ENCODE results near the gene DHDH.

The DHDH gene

DNA sequence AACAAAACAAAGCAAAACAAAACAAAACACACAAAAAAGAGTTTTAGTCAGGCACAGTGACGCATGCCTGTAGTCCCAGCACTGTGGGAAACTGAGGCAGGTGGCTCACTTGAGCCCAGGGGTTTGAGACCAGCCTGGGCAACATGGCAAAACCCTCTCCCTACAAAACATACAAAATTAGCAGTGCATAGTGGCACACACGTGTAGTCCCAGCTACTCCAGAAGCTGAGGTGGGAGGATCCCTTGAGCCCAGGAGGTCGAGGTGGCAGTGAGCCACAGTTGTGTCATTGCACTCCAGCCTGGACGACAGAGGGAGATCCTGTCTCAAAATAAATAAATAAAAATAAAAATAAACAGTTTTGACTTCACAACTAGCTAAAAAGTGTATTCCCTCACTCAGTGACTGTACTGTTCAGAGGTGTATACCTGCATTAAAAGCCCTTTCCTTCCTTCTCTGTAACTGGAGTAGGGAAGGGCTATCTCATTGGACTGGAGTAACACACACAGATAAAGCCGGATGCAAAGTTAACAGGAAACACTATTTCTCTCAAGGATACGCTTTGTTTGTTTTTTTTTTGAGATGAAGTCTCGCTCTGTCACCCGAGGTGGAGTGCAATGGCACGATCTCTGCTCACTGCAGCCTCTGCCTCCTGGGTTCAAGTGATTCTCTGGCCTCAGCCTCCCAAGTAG lies 17.5 kb downstream of the DHDH start:
- no peak for ATAC-seq

DNA sequence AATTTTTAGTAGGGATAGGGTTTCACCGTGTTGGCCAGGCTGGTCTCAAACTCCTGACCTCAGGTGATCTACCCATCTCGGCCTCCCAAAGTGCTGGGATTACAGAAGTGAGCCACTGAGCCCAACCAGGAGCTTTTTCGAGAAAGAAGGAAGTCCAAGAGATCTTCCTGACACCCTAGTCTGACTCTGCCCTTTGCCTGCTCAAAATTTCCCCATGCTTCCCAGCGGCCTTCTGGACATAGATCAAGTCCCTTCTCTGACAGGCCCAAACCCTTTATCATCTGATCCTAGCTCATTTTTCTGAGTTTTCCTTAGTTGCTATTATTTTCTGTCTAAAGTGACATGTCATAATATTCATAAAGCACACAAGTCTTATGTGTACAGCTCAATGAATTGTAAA lies 19.6 kb downstream of the DHDH start:
- ATAC-seq: no peak

DNA sequence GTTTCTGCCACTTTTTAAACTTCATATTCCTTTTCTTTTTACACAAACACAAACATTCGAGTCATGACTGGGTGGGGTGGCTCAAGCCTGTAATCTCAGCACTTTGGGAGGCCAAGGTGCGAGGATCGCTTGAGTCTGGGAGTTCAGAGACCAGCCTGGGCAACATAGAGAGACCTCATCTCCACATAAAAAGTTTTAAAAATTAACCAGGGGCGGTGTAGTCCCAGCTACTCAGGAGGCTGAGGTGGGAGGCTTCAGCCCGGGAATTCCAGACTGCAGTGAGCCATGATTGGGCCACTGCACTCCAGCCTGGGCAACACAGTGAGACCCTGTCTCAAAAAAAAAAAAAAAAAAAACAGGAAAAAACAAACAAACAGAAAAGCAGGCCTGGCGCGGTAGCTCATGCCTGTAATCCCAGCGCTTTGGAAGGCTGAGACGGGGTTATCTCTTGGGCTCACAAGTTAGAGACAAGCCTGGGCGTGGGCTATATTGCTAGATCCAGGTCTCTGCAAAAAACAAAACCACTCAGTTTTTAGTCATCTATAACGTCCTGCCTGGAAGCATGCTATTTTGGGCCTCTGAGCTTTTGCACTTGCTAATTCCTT lies 20.6 kb downstream of the DHDH start:
- ATAC-seq: no peak

DNA sequence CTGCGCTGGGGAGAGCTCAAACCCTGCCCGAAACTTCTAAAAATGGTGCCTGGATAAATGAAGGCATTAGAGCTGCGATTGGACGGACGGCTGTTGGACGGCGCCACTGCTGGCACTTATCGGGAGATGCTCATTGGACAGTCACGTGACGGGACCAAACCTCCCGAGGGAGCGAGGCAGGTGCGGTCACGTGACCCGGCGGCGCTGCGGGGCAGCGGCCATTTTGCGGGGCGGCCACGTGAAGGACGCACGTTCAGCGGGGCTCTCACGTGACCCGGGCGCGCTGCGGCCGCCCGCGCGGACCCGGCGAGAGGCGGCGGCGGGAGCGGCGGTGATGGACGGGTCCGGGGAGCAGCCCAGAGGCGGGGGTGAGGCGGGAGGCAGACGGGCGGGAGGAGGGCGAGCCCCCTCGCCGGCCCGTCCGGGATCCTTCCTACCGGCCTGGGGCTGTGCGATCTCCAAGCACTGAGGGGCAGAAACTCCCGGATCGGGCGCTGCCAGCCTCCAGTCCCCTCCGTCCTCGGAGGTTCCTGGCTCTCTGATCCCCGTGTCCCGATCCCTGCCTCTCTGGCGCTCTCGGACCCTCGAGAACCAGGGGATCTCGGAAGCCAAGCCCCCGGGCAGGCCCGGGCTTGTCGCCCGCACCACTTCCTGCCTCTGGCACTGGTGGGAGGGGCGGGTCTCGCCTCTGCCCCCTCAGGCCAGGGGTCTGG lies 21.3 kb downstream of the DHDH start, which contains the start of gene BAX:
Gene BAX, plus strand, starts transcription at position 281 of the 713 bp plus-strand sequence. Its CDS starts 54 bp downstream, at position 335.
- ATAC-seq: peak; percentile 92

DNA sequence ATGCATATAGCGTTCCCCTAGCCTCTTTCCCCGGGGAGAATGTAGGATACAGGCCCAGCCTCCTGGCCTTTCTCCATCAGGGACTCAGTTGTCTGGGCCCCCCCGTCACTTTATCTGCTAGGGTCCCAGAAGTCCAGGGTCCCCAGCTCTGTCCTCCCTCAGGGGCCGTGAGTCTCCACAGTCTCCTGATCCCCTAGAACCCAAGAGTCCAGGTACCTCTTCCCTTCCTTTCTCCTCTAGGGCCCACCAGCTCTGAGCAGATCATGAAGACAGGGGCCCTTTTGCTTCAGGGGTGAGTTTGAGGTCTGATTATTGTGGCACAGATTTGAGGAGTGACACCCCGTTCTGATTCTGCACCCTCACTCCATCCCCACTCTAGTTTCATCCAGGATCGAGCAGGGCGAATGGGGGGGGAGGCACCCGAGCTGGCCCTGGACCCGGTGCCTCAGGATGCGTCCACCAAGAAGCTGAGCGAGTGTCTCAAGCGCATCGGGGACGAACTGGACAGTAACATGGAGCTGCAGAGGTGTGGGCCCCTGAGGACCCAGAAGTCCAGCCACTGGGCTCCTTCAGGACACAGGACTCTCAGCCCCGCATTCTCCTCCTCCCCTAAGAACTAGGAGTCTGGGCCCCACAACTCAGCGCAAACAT lies 21.9 kb downstream of the DHDH start:
- ATAC-seq: no peak

DNA sequence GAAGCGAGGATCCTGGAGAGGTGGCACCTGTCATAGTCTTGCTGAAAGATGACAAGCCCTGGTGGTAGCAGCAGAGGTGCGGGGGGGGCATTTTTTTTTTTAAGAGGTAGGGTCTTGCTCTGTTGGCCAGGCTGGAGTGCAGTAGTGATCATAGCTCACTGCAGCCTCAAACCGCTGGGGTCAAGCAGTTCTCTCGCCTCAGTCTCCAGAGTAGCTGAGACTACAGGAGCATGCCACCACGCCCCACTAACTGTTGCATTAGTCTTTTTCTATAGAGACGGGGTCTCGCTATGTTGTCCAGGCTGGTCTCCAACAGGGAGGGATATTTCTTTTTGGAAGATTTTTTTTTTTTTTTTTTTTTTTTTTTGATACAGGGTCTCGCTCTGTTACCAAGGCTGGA lies 24.5 kb downstream of the DHDH start:
- no peak for ATAC-seq

DNA sequence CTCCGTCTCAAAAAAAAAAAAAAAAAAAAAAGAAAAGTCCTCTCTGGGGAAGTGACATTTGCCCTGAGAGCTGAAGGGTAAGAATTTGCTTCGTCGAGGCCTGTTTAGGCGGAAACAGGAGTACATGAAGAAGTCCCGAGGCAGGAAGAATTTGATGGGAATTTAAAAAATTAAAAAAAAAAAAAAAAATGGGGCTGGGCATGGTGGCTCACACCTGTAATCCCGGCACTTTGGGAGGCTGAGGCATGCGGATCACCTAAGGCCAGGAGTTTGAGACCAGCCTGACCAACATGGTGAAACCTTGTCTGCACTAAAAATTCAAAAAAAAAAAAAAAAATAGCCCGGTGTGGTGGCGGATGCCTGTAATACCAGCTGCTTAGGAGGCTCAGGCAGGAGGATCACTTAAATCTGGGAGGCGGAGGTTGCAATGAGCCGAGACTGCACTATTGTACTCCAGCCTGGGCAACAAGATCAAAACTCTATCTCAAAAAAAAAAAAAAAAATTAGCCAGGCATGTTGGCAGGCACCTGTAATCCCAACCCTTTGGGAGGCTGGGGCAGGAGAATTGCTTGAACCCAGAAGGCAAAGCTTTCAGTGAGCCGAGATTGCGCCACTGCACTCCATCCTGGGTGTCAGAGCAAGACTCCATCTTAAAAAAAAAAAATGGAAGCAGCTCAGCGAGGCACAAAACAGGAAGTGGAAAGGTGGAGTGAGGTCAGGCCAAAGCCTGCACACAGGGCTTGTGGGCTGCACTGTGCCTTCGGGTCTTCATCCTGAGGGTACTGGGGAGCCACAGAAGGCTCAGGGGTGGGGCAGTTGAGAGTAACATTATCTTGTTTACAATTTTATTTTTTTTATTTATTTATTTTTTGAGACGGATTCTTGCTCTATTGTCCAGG lies 26.1 kb downstream of the DHDH start:
- no peak for ATAC-seq

DNA sequence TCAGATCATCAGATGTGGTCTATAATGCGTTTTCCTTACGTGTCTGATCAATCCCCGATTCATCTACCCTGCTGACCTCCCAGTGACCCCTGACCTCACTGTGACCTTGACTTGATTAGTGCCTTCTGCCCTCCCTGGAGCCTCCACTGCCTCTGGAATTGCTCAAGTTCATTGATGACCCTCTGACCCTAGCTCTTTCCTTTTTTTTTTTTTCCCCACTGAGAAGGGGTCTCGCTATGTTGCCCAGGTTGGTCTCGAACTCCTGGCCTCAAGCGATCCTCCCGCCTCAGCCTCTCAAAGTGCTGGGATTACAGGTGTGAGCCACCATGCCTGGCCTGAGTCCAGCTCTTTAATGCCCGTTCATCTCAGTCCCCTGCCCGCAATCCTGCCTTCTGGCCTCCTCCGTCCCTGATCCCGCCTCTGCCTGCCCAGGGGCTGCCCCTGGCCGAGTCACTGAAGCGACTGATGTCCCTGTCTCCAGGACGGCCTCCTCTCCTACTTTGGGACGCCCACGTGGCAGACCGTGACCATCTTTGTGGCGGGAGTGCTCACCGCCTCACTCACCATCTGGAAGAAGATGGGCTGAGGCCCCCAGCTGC lies 27.7 kb downstream of the DHDH start:
- no peak for ATAC-seq

DNA sequence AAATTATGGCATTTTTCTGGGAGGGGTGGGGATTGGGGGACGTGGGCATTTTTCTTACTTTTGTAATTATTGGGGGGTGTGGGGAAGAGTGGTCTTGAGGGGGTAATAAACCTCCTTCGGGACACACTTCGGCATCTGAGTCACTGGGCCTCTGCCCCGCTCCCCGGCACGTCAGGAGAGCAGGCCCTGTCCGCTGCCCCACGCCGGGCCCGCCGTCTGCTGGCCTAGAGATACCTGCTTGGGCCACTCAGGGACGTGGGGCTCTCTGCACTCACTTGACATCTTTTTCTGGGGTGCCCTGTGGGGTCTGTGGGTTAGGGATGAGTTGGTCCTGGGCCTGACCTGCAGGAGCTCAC lies 28.2 kb downstream of the DHDH start:
- ATAC-seq: no peak

DNA sequence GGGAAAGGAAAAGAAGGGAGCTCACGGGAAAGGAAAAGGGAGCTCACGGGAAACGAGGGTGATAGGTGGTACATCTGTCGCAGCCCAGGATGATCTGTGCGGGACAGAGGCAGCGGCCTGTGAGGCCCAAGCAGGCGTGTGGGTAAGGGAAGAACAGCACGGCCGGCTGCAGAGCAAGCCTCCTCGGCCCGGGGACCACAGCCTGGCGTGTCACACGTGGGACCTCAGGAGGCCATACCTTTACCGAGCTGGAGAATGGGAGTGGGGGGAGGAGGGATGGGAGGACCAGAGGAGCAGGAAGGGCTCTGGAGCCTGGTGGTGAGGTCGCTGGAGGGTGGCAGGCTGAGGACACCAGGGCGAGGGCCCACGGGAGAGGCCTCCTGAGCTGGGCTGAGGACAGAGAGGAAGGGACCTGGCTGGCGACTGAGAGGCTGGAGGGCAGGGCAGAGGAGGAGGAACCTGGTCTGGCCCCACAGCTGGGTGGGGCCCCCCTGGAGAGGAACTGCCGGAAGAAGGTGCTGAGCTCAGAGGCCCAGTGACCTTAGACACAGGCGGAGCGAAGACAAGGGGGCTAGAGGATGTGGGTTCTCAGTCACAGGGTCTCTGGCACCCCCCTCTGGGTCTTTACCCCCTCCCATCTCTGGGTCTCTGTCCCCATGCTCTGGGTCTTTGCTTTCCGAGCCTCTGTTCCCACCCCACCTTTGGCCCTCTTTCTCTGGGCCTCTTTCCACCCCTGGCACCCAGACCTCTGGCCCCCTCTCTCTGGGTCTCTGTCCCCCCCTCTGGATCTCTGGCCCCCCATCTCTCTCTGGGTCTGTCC lies 28.7 kb downstream of the DHDH start:
- peak in 1 of 2 donors; percentile 27 for ATAC-seq

DNA sequence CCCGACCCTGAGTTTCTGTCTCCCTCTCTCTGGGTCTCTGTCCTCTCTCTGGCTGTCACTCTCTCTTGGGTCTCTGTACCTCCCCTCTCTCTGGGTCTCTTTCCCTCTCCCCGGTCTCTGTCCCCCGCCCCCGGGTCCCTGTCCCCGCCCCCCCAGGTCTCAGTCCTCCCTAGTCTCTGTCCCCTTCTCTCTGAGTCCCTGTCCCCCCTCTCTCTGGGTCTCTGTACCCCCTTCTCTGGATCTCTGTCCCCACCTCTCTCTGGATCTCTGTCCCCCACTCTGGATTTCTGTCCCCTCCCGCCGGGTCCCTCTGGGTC lies 29.3 kb downstream of the DHDH start:
- ATAC-seq: no peak

DNA sequence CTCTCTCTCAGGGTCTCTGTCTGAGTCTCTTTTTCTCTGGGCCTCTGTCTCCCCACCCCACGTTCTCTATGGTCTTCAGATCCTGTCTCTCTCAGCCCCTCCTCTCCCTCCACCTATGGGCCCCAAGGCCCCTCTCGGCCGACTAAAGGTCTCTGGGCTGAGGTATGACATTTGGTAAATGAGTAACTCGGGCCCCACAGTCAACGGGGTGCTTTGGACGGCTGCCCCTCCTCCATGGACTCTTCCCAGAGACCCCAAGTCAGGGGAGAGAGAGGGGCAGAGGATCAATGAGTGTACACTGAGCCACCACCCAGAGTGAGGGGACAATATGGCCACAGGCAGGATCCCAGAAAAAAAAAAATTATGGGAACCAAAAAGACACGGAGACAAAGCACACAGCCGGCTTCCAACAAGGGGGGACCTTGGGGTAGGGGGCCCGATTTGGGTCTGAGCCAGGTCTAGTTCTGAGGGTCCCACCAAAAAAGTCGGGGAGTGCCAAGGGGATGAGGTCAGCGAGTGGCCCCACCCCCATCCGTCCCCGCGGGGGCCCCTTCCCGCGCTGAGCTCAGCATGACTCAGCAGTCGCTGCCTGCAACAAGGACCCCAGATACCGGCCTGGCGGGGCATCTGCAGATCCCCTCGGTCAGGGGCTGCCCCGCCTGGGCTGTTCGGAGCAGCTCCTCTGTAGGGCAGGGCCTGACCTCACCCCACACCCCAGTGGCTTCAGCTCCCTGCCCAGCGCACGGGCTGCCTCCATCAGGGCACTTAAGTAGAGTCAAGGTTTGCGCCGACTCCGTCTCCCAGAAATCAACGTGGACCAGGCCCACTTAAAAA lies 30.1 kb downstream of the DHDH start:
- peak; percentile 25 to 27 for ATAC-seq

DNA sequence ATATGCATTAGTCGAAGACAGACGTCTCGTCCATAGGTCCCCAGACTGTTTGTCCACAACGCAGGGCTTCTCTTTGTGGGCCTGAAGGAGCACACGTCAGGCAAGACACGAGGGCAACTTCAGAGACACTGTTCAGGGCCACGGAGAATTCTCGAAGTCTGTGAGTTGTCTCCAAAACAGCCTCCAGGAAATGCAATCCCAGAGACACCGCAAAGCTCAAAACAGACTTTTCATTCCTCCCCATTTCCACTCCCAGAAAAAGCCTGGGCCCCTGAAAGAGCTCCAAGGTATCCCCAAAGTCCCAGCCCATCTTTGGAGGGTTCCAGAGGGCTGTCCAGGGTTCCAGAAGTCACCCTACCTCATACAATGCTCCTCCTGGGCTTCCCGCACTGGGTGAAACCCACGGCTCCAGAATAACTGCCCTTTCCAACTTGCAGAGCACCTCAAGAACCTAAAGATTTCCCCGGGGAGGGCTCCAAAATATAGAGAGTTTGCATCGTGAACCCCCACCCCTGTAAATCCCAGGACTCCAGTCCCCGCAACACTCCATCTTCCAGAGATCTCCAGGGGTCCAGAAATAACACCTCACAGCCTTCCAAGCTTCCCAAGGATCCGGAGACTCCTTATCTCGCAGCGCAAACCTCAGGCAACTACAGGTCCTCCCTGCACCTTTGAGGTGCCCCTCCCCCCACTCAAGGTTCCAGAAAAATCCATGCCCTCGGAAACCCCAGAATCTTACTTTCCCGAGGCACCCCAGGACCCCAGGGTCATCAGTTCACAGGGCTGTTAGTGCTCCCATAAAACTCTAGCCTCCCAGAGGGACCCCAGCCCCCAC lies 30.9 kb downstream of the DHDH start:
- no peak for ATAC-seq

DNA sequence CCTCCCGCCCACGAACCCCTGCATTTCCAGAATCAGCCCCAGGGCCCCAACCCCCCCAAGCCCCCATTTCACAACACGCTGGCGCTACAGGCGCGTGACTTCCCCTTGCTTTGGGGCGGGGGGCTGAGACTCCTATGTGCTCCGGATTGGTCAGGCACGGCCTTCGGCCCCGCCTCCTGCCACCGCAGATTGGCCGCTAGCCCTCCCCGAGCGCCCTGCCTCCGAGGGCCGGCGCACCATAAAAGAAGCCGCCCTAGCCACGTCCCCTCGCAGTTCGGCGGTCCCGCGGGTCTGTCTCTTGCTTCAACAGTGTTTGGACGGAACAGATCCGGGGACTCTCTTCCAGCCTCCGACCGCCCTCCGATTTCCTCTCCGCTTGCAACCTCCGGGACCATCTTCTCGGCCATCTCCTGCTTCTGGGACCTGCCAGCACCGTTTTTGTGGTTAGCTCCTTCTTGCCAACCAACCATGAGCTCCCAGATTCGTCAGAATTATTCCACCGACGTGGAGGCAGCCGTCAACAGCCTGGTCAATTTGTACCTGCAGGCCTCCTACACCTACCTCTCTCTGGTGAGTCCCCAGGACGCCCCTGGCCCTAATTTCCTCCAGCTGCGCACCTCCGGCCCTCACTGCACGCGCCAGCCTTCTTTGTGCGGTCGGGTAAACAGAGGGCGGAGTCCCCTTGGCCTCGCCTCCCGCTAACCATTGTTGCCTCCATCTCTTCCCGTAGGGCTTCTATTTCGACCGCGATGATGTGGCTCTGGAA lies 31.7 kb downstream of the DHDH start, which contains the start of gene FTL:
Gene FTL, plus strand, starts transcription at position 270 of the 766 bp plus-strand sequence. Its CDS starts 199 bp downstream, at position 469.
- ATAC-seq: peak; percentile 75 to 80

DNA sequence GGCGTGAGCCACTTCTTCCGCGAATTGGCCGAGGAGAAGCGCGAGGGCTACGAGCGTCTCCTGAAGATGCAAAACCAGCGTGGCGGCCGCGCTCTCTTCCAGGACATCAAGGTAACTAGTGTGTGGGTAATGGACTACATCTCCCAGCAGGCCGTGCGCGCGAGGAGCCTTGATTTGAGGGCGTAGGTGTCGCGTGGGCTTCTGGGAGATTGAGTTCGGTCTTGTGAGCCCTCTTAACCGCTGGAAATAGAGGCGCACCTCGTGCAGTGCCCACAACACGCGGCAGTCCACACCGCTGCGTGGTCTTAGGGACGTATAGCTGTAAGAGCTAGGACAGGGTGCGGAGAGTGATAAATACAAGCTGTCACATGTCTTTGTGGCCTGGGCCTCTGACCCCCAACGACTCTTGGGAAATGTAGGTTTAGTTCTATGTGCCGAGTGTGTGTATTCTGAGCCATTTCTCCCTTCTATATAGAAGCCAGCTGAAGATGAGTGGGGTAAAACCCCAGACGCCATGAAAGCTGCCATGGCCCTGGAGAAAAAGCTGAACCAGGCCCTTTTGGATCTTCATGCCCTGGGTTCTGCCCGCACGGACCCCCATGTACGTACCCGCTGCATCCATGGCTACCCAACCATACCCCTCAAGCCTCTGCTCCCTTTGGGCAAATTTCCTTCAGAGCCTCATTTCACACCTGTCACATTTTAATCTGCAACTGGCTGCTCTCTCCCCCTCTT lies 32.5 kb downstream of the DHDH start:
- ATAC-seq: peak; percentile 55 to 63

DNA sequence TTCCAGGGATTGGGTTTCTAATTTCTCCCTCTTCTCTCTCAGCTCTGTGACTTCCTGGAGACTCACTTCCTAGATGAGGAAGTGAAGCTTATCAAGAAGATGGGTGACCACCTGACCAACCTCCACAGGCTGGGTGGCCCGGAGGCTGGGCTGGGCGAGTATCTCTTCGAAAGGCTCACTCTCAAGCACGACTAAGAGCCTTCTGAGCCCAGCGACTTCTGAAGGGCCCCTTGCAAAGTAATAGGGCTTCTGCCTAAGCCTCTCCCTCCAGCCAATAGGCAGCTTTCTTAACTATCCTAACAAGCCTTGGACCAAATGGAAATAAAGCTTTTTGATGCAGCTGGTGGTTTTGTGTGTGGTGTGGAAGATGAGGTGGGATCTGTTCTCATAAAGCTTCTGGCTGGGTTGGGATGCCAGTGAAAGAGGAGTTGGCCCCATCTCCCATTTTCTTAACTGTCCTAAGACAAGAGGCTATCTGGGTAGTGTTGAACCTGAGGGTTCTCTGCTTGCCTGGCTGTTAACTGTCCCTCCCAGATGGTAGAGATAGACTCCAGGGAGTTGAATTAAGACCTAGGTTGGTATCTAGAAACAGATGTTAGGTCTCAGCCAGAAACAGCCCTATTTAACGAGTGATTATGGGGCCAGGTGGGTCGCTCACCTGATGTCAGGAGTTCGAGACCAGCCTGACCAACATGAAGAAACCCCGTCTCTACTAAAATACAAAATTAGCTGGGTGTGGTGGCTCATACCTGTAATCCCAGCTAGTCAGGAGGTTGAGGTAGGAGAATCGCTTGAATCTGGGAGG lies 33.2 kb downstream of the DHDH start:
- ATAC-seq: no peak

All from activated CD4-positive, CD25-positive, alpha-beta regulatory T cell treated with anti-CD3 and anti-CD28 coated beads, Interleukin-2, amount 50 U/mL, for 24 hours (primary cell).